HG03342 (cell line): ENCODE results near the gene PPM1B.
A peak's percentile ranks its signal among the peaks of the same experiment; 100 is the strongest.
"Not testable (repeated sequence)": the region's sequence is repeated elsewhere in the genome, so short reads cannot be mapped to it uniquely, and the experiment has no call there.

Experiments used
- ATAC-seq: cut with Tn5 transposase; IDR thresholded peaks from one replicate; pipeline ENCODE4 v1.9.1; 2021; ENCODE audit warnings: mild to moderate bottlenecking, moderate library complexity; ENCODE audit not compliant: unreplicated experiment

The PPM1B gene

GRCh38 chr2:44168681-44169154 is at the start of gene PPM1B:
PPM1B (plus strand) TSS chr2:44168875; CDS start chr2:44201200, 32,325 bp downstream.
- ATAC-seq = peak; percentile 68

GRCh38 chr2:44119878-44120277 is 48.8 kb upstream of the PPM1B start:
- no peak for ATAC-seq

GRCh38 chr2:44120428-44120827 is 48.2 kb upstream of the PPM1B start:
- ATAC-seq = no peak

- no peak for ATAC-seq
Observed at GRCh38 chr2:44121899-44122298, 46.8 kb upstream of the PPM1B start.

- no peak for ATAC-seq
Observed at GRCh38 chr2:44124500-44124899, 44.2 kb upstream of the PPM1B start.

- ATAC-seq = no peak
Observed at GRCh38 chr2:44126106-44126797, 42.4 kb upstream of the PPM1B start.

GRCh38 chr2:44130441-44130840 is 38.2 kb upstream of the PPM1B start:
- no peak for ATAC-seq

GRCh38 chr2:44131177-44131576 is 37.5 kb upstream of the PPM1B start:
- ATAC-seq = no peak

- not testable (repeated sequence) for ATAC-seq
Observed at GRCh38 chr2:44133602-44134001, 35.1 kb upstream of the PPM1B start.

GRCh38 chr2:44134848-44135247 is 33.8 kb upstream of the PPM1B start:
- ATAC-seq = no peak

GRCh38 chr2:44135296-44135695 is 33.4 kb upstream of the PPM1B start:
- ATAC-seq = no peak

GRCh38 chr2:44135771-44136170 is 32.9 kb upstream of the PPM1B start:
- ATAC-seq = no peak

GRCh38 chr2:44136252-44136651 is 32.4 kb upstream of the PPM1B start:
- no peak for ATAC-seq

- no peak for ATAC-seq
Observed at GRCh38 chr2:44137048-44137447, 31.6 kb upstream of the PPM1B start.

GRCh38 chr2:44137872-44138551 is 30.7 kb upstream of the PPM1B start:
- ATAC-seq = no peak

GRCh38 chr2:44139741-44140140 is 28.9 kb upstream of the PPM1B start:
- no peak for ATAC-seq

GRCh38 chr2:44142306-44142705 is 26.4 kb upstream of the PPM1B start:
- ATAC-seq = no peak

GRCh38 chr2:44143701-44144100 is 25.0 kb upstream of the PPM1B start:
- ATAC-seq = no peak

GRCh38 chr2:44148999-44149398 is 19.7 kb upstream of the PPM1B start:
- no peak for ATAC-seq

- ATAC-seq = no peak
Observed at GRCh38 chr2:44150473-44150872, 18.2 kb upstream of the PPM1B start.

- no peak for ATAC-seq
Observed at GRCh38 chr2:44152865-44153669, 15.6 kb upstream of the PPM1B start.
